ENCODE measurements around the gene ZBTB46. TPM values are rescaled to one million over a fixed set of nuclear protein-coding genes. Genes with fewer than 3 reads are reported as not detected.
A peak's percentile ranks its signal among the peaks of the same experiment; 100 is the strongest.
"Not testable (repeated sequence)": the region's sequence is repeated elsewhere in the genome, so short reads cannot be mapped to it uniquely, and the experiment has no call there.

The ZBTB46 gene
- total RNA-seq, 1 experiment from 2014 or later = 10.7 TPM

DNA sequence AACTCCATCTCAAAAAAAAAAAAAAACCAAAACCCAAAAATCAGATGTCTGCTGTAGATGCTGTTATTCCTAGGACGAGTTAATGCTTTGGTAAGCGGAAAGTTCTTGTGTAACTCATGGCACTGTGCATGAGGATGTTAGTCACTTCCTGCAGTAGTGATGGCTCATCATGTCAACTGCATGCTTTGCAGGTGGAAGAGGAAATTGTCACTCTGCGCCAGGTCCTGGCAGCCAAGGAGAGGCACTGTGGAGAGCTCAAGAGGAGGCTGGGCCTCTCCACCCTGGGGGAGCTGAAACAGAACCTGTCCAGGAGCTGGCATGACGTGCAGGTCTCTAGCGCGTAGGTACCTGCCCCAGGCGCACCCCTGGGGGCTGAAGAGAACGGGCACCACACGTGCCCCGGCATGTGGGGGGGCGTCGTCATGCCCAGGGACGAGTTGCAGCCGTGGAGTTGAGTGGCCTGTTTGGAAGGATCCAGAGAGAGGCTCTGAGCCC lies 42.5 kb upstream of the ZBTB46 start:
- Histone ChIP-seq H4K20me1 (ENCODE audit: insufficient read depth) (no peaks in the 10 kb centered on the region), H3K4me2 (ENCODE audit: low read length) (no peak overlapping the region), H3K79me2 (ENCODE audit: insufficient read depth, low read length) (peaks cover 92% of the 10 kb centered on the region), H3K4me3 (replicated peaks in 1 of 2; ENCODE audit: low read depth in 1 of 2, low read length in 2 of 2) (no peak overlapping the region), H3K36me3 (ENCODE audit: control insufficient read depth in 1 of 2, insufficient read depth in 2 of 2, low read length in 2 of 2) (peaks cover 50 to 63% of the 10 kb centered on the region in 2 experiments), H3K9me2 (ENCODE audit: insufficient read depth) (no peaks in the 10 kb centered on the region), H3K9ac (ENCODE audit: low read length) (no peak overlapping the region), H3K27ac (ENCODE audit: low read depth, low read length) (no peak overlapping the region), H2AFZ (ENCODE audit: low read depth, low read length, poor library complexity, severe bottlenecking) (no peak overlapping the region), H3K9me3 (ENCODE audit: control insufficient read depth in 1 of 2, insufficient read depth in 1 of 2, low read depth in 1 of 2, low read length in 2 of 2) (no peaks in the 10 kb centered on the region), H3K27me3 (ENCODE audit: insufficient read depth, low read length) (no peaks in the 10 kb centered on the region), H3K4me1 (ENCODE audit: control insufficient read depth in 1 of 2, insufficient read depth in 2 of 2, low read length in 2 of 2) (no peaks in the 10 kb centered on the region)
- POLR2A ChIA-PET = no interaction called here
- RAD21 ChIA-PET (ENCODE audit: low non-redundant PET in 1 of 2, low total read pairs in 2 of 2, uncharacterized antibody in 2 of 2, unreplicated experiment in 2 of 2) = no interaction called here
- intact Hi-C loops (cut with micrococcal nuclease) = no loop called here
- no peak for DNase-seq (ENCODE audit: low read depth, low spot score)
- no TSS peak for BruUV-seq (replicated peaks)
- TF ChIP-seq ELF1 (IDR thresholded peaks at IDR 0.05; ENCODE audit: borderline replicate concordance, low read depth) (no peak), MAX (IDR thresholded peaks at IDR 0.05) (peak; percentile 27; the same call in 1 of the 2 replicates)
- TF ChIP-seq, protein P1, sequence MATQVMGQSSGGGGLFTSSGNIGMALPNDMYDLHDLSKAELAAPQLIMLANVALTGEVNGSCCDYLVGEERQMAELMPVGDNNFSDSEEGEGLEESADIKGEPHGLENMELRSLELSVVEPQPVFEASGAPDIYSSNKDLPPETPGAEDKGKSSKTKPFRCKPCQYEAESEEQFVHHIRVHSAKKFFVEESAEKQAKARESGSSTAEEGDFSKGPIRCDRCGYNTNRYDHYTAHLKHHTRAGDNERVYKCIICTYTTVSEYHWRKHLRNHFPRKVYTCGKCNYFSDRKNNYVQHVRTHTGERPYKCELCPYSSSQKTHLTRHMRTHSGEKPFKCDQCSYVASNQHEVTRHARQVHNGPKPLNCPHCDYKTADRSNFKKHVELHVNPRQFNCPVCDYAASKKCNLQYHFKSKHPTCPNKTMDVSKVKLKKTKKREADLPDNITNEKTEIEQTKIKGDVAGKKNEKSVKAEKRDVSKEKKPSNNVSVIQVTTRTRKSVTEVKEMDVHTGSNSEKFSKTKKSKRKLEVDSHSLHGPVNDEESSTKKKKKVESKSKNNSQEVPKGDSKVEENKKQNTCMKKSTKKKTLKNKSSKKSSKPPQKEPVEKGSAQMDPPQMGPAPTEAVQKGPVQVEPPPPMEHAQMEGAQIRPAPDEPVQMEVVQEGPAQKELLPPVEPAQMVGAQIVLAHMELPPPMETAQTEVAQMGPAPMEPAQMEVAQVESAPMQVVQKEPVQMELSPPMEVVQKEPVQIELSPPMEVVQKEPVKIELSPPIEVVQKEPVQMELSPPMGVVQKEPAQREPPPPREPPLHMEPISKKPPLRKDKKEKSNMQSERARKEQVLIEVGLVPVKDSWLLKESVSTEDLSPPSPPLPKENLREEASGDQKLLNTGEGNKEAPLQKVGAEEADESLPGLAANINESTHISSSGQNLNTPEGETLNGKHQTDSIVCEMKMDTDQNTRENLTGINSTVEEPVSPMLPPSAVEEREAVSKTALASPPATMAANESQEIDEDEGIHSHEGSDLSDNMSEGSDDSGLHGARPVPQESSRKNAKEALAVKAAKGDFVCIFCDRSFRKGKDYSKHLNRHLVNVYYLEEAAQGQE (IDR thresholded peaks at IDR 0.05; ENCODE audit: low read depth) = no peak
- ATAC-seq = no peak
- CTCF ChIA-PET = no interaction called here

GRCh38 chr20:63868264-63868663 lies 37.2 kb upstream of the ZBTB46 start:
- ChIA-PET POLR2A (no interaction called here), CTCF (no interaction called here), RAD21 (ENCODE audit: low non-redundant PET in 1 of 2, low total read pairs in 2 of 2, uncharacterized antibody in 2 of 2, unreplicated experiment in 2 of 2) (no interaction called here)
- intact Hi-C loops (cut with micrococcal nuclease) = loop anchor here (10.0 kb wide), 2 partner anchors 107 to 133 kb away; partner anchors contain the start of genes LIME1, SAMD10 and SLC2A4RG
- Histone ChIP-seq H3K4me3 (replicated peaks in 1 of 2; ENCODE audit: low read depth in 1 of 2, low read length in 2 of 2) (no peak overlapping the region), H4K20me1 (ENCODE audit: insufficient read depth) (no peaks in the 10 kb centered on the region), H2AFZ (ENCODE audit: low read depth, low read length, poor library complexity, severe bottlenecking) (no peak overlapping the region), H3K4me1 (ENCODE audit: control insufficient read depth in 1 of 2, insufficient read depth in 2 of 2, low read length in 2 of 2) (peaks cover 11 to 16% of the 10 kb centered on the region in 2 experiments), H3K27ac (ENCODE audit: low read depth, low read length) (no peak overlapping the region), H3K9ac (ENCODE audit: low read length) (no peak overlapping the region), H3K4me2 (ENCODE audit: low read length) (no peak overlapping the region), H3K9me3 (ENCODE audit: control insufficient read depth in 1 of 2, insufficient read depth in 1 of 2, low read depth in 1 of 2, low read length in 2 of 2) (no peaks in the 10 kb centered on the region), H3K27me3 (ENCODE audit: insufficient read depth, low read length) (no peaks in the 10 kb centered on the region), H3K79me2 (ENCODE audit: insufficient read depth, low read length) (peaks cover 88% of the 10 kb centered on the region), H3K36me3 (ENCODE audit: control insufficient read depth in 1 of 2, insufficient read depth in 2 of 2, low read length in 2 of 2) (peaks cover 23 to 34% of the 10 kb centered on the region in 2 experiments), H3K9me2 (ENCODE audit: insufficient read depth) (no peaks in the 10 kb centered on the region)
- TF ChIP-seq ZFX (IDR thresholded peaks at IDR 0.05) (no peak), POLR2AphosphoS5 (IDR thresholded peaks at IDR 0.05; ENCODE audit: low read depth, low read length) (no peak), CEBPB (IDR thresholded peaks at IDR 0.05; ENCODE audit: low read depth) (no peak), EZH2phosphoT487 (IDR thresholded peaks at IDR 0.05; ENCODE audit: borderline replicate concordance) (no peak)
- DNase-seq (ENCODE audit: low read depth, low spot score) = no peak
- ATAC-seq = no peak
- BruUV-seq (replicated peaks) = TSS peak; percentile 20

DNA sequence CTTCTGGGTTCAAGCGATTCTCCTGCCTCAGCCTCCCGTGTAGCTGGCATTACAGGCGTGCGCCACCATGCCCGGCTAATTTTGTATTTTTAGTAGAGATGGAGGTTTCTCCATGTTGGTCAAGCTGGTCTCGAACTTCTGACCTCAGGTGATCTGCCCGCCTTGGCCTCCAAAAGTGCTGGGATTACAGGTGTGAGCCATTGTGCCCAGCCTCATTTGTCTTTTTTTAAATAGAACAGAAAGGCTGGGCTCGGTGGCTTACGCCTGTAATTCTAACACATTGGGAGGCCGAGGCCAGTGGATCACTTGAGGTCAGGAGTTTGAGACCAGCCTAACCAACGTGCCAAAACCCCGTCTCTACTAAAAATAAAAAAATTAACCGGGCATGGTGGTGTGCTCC lies 36.0 kb upstream of the ZBTB46 start:
- Histone ChIP-seq H3K4me1 (ENCODE audit: control insufficient read depth in 1 of 2, insufficient read depth in 2 of 2, low read length in 2 of 2) (peaks cover 14 to 19% of the 10 kb centered on the region in 2 experiments), H3K36me3 (ENCODE audit: control insufficient read depth in 1 of 2, insufficient read depth in 2 of 2, low read length in 2 of 2) (peaks cover 20 to 39% of the 10 kb centered on the region in 2 experiments), H3K4me3 (replicated peaks in 1 of 2; ENCODE audit: low read depth in 1 of 2, low read length in 2 of 2) (peak overlapping the region; percentile 98 to 100), H3K27ac (ENCODE audit: low read depth, low read length) (peak overlapping the region; percentile 95), H3K9ac (ENCODE audit: low read length) (peak overlapping the region; percentile 100), H3K4me2 (ENCODE audit: low read length) (peak overlapping the region; percentile 88), H3K79me2 (ENCODE audit: insufficient read depth, low read length) (peaks cover 81% of the 10 kb centered on the region)
- H4K20me1 ChIP-seq (ENCODE audit: insufficient read depth); H2AFZ ChIP-seq (ENCODE audit: low read depth, low read length, poor library complexity, severe bottlenecking); H3K9me2 ChIP-seq (ENCODE audit: insufficient read depth); ATAC-seq; BruUV-seq (replicated peaks); H3K27me3 ChIP-seq (ENCODE audit: insufficient read depth, low read length); DNase-seq (ENCODE audit: low read depth, low spot score); H3K9me3 ChIP-seq (ENCODE audit: control insufficient read depth in 1 of 2, insufficient read depth in 1 of 2, low read depth in 1 of 2, low read length in 2 of 2): not testable (repeated sequence)
- RAD21 ChIA-PET (ENCODE audit: low non-redundant PET in 1 of 2, low total read pairs in 2 of 2, uncharacterized antibody in 2 of 2, unreplicated experiment in 2 of 2) = interaction anchor here (0.7 kb wide), 4 partner anchors 45 to 164 kb away, joined by 3 to 9 read pairs (median 3); no protein-coding TSS in a partner anchor
- CTCF ChIA-PET = interaction anchor here (0.8 to 2.5 kb wide), 4 partner anchors 160 to 329 kb away, joined by 3 to 20 read pairs (median 4); partner anchors contain the start of genes ARFRP1, PTK6 and ZGPAT
- POLR2A ChIA-PET = interaction anchor here (0.7 to 3.2 kb wide), 4 partner anchors 9 to 330 kb away, joined by 3 to 15 read pairs (median 4); partner anchors contain the start of genes ARFRP1, PTK6 and ZGPAT
- intact Hi-C loops (cut with micrococcal nuclease) = loop anchor here (10.0 kb wide), 2 partner anchors 108 to 132 kb away; partner anchors contain the start of genes LIME1, SAMD10 and SLC2A4RG

Measured in HCT116 (cell line).